Upper lobe of left lung (tissue), 4 donors: Measurements from ENCODE around the gene LIMCH1.

Experiments used
- CTCF ChIP-seq, 6 experiments: fragments of 450-650 bp in 4 of 6; fragments of 200-600 bp in 2 of 6; sonication (generic) in 2 of 6; IDR thresholded peaks; one replicate each; pipeline ENCODE4 v1.5.1; 2016 to 2019; ENCODE audit warnings: antibody characterized with exemption in 6 of 6
- EP300 ChIP-seq, 4 donors: sonication (generic); formaldehyde crosslinking; IDR thresholded peaks; one replicate each; pipeline ENCODE4 v1.5.1; 2017; ENCODE audit warnings: antibody characterized with exemption in 4 of 4, control low read depth in 2 of 4
- POLR2A ChIP-seq, 4 donors: fragments of 450-650 bp; IDR thresholded peaks; one replicate each; pipeline ENCODE4 v1.5.1; 2016 to 2017; ENCODE audit warnings: antibody characterized with exemption in 4 of 4, mild to moderate bottlenecking in 2 of 4
- POLR2AphosphoS5 ChIP-seq, 2 donors: sonication (generic); formaldehyde crosslinking; IDR thresholded peaks; one replicate each; pipeline ENCODE4 v1.5.1; 2017; ENCODE audit warnings: antibody characterized with exemption in 2 of 2

GRCh38 chr4:41619161-41619560, 81.2 kb downstream of the LIMCH1 start:
- TF ChIP-seq CTCF (IDR thresholded peaks at IDR 0.05): no peak
- no peak for TF ChIP-seq POLR2AphosphoS5 (IDR thresholded peaks at IDR 0.05)
- TF ChIP-seq POLR2A (IDR thresholded peaks at IDR 0.05): no peak
- TF ChIP-seq EP300 (IDR thresholded peaks at IDR 0.05): no peak
